ENCODE data around the gene RRH. TPM values are rescaled to one million over a fixed set of nuclear protein-coding genes. Genes with fewer than 3 reads are reported as not detected.

The RRH gene
- total and polyA plus RNA-seq, 12 donors, result 0.03 TPM; not detected in 11

DNA sequence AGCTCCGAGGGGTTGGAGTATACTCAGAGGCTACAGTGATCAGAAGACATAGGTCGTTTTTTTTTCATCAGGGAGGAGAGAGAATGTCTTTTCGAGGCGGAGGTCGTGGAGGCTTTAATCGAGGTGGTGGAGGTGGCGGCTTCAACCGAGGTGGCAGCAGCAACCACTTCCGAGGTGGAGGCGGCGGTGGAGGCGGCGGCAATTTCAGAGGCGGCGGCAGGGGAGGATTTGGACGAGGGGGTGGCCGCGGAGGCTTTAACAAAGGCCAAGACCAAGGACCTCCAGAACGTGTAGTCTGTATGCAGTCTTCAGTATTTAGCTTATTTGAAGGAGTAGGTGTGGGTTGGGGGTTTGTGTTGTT lies 11.7 kb upstream of the RRH start:
- Histone ChIP-seq H3K36me3 (peaks cover 0 to 38% (median 8%) of the 10 kb centered on the region in 9 donors), H3K9me3 (no peaks in the 10 kb centered on the region), H3K27me3 (no peaks in the 10 kb centered on the region), H3K27ac (peak overlapping the region in 9 of 10 donors; percentile 69 to 90 (median 85)), H3K4me1 (peaks cover 0 to 25% (median 17%) of the 10 kb centered on the region in 9 donors), H3K4me3 (peak overlapping the region; percentile 65 to 94 (median 78))
- TF ChIP-seq, protein P1, sequence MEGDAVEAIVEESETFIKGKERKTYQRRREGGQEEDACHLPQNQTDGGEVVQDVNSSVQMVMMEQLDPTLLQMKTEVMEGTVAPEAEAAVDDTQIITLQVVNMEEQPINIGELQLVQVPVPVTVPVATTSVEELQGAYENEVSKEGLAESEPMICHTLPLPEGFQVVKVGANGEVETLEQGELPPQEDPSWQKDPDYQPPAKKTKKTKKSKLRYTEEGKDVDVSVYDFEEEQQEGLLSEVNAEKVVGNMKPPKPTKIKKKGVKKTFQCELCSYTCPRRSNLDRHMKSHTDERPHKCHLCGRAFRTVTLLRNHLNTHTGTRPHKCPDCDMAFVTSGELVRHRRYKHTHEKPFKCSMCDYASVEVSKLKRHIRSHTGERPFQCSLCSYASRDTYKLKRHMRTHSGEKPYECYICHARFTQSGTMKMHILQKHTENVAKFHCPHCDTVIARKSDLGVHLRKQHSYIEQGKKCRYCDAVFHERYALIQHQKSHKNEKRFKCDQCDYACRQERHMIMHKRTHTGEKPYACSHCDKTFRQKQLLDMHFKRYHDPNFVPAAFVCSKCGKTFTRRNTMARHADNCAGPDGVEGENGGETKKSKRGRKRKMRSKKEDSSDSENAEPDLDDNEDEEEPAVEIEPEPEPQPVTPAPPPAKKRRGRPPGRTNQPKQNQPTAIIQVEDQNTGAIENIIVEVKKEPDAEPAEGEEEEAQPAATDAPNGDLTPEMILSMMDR (IDR thresholded peaks at IDR 0.05), result no peak
- DNase-seq (peak in 1 of 2 donors; percentile 15), ATAC-seq (peak in 1 of 8 donors; percentile 10)
- WGBS, 2 donors, result 1% methylated on average over 19 of the region's 19 CpGs
- intact Hi-C loops (cut with DNase I), result loop anchor here in 8 of 10 donors (5.0 to 10.0 kb wide), 7 partner anchors 84 to 384 kb away; partner anchors contain the start of genes CASP6 (in 7 of the 8), SEC24B (in 5 of the 8) and PLA2G12A (in 2 of the 8)

DNA sequence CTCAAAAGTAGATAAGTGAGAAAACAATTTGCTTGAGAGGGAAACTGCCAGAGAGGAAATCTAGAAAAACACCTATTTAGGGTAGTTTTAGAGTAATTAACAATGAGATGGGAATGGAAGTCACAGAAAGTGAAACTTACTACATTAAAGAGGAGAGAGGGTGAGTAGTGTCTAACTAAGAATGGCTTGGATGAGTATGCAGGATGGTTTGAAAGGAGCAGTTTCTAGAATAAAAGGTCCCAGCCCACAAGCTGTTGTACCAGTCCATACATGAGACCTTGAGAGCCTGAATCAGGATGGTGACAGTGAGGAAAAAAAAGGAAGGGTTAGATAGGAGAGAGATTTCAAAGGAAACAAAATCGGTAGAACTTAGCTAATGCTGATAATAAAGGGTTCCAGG lies 10.9 kb upstream of the RRH start:
- 50 to 76% methylated on average over 1 of the region's 1 CpG for WGBS, 2 donors
- H3K27ac ChIP-seq, result peak overlapping the region in 1 of 10 donors; percentile 90
- ATAC-seq, result no peak
- H3K9me3 ChIP-seq, result no peaks in the 10 kb centered on the region
- H3K36me3 ChIP-seq, result peaks cover 0 to 47% (median 8%) of the 10 kb centered on the region in 9 donors
- no peak for DNase-seq
- peaks cover 0 to 25% (median 17%) of the 10 kb centered on the region in 9 donors for H3K4me1 ChIP-seq
- TF ChIP-seq, protein P1 (IDR thresholded peaks at IDR 0.05), result no peak
- no peaks in the 10 kb centered on the region for H3K27me3 ChIP-seq
- intact Hi-C loops (cut with DNase I), result loop anchor here in 8 of 10 donors (5.0 to 10.0 kb wide), 7 partner anchors 85 to 385 kb away; partner anchors contain the start of genes CASP6 (in 7 of the 8), SEC24B (in 5 of the 8) and PLA2G12A (in 2 of the 8)
- H3K4me3 ChIP-seq, result peak overlapping the region in 3 of 10 donors; percentile 65 to 85 (median 73)

DNA sequence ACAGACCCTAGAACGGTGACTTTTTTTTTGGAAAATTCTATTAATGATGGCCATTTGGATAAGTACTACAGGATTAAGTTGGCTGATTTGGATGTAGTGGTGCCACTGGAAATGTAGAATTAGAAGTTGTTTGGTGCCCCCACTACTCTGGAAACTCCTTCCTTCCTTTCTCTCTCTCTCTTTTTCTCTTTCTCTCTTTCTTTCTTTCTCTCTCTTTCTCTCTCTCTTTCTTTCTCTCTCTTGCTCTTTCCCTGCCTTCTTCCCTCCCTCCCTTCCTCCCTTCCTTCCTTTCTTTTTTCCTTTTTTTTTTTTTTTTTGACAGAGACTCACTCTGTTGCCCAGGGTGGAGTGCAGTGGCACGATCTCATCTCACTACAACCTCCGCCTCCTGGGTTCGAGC lies 9.5 kb upstream of the RRH start:
- Histone ChIP-seq H3K27ac (no peak overlapping the region), H3K27me3 (no peaks in the 10 kb centered on the region), H3K4me3 (no peak overlapping the region), H3K4me1 (peaks cover 0 to 25% (median 17%) of the 10 kb centered on the region in 9 donors), H3K36me3 (peaks cover 0 to 60% (median 13%) of the 10 kb centered on the region in 9 donors), H3K9me3 (no peaks in the 10 kb centered on the region)
- no peak for ATAC-seq
- intact Hi-C loops (cut with DNase I), result loop anchor here in 8 of 10 donors (5.0 to 10.0 kb wide), 7 partner anchors 86 to 386 kb away; partner anchors contain the start of genes CASP6 (in 7 of the 8), SEC24B (in 5 of the 8) and PLA2G12A (in 2 of the 8)
- no peak for DNase-seq
- TF ChIP-seq, protein P1 (IDR thresholded peaks at IDR 0.05), result no peak
- 88 to 96% methylated on average over 4 of the region's 4 CpGs for WGBS, 2 donors

DNA sequence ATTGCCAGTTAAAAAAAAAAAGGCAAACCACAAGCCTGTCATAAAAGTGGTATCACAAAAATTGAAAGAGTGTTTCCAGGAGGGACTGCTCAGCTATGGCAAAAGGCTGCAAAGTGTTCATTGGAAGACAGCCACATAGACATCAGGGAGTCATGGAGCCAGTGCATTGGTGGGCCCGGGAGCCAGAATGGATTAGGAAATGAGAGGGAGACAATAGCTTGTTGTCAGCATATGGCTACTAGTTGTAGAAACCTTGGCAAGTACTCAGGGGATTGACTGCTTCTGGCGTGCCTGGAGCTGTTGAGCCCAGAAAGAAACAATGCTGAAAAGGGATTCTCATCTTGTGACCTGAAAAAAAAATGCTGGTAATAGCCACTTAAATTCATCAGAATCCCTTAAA lies 7.2 kb upstream of the RRH start:
- H3K36me3 ChIP-seq, result peaks cover 0 to 83% (median 29%) of the 10 kb centered on the region in 9 donors
- intact Hi-C loops (cut with DNase I), result loop anchor here in 2 of 10 donors (5.0 to 10.0 kb wide), 2 partner anchors 388 to 396 kb away; partner anchors contain the start of gene SEC24B (in 1 of the 2)
- peaks cover 0 to 17% (median 12%) of the 10 kb centered on the region in 9 donors for H3K4me1 ChIP-seq
- no peak overlapping the region for H3K27ac ChIP-seq
- H3K9me3 ChIP-seq, result no peaks in the 10 kb centered on the region
- ATAC-seq (no peak), DNase-seq (no peak)
- TF ChIP-seq, protein P1 (IDR thresholded peaks at IDR 0.05), result no peak
- no peaks in the 10 kb centered on the region for H3K27me3 ChIP-seq
- no peak overlapping the region for H3K4me3 ChIP-seq
- 48 to 52% methylated on average over 2 of the region's 2 CpGs for WGBS, 2 donors
